Natural killer cell (primary cell): ENCODE data around the gene BRD3. TPM values are rescaled to one million over a fixed set of nuclear protein-coding genes. Genes with fewer than 3 reads are reported as not detected.

ENCODE experiments used
- ATAC-seq, 3 donors: fragments of 150-1000 bp in 2 of 3; fragments of 200-7000 bp in 1 of 3; cut with Tn5 transposase; 1 replicate in 1 of 3; 2 replicates in 2 of 3; pipeline ENCODE4 v1.10.0; 2021; ENCODE audit warnings: mild to moderate bottlenecking in 2 of 3, moderate library complexity in 2 of 3
- DNase-seq, 2 donors: peaks; one replicate each; pipeline versions ENCODE4 v3.0.0 to v3.0.0-alpha.2; 2013 to 2021; ENCODE audit warnings: mixed read lengths in 1 of 2
- H3K27ac ChIP-seq: one replicate; pipeline ENCODE4 v1.5.1; 2013; ENCODE audit warnings: mild to moderate bottlenecking, low read length
- H3K27me3 ChIP-seq: one replicate; pipeline ENCODE4 v1.6.1; 2013; ENCODE audit warnings: low read length; ENCODE audit not compliant: control insufficient read depth, insufficient read depth
- H3K36me3 ChIP-seq: one replicate; pipeline ENCODE4 v1.6.1; 2013; ENCODE audit warnings: low read length; ENCODE audit not compliant: control insufficient read depth, insufficient read depth
- H3K4me1 ChIP-seq: one replicate; pipeline ENCODE4 v1.6.1; 2013; ENCODE audit warnings: low read length; ENCODE audit not compliant: control insufficient read depth, insufficient read depth
- H3K4me3 ChIP-seq: one replicate; pipeline ENCODE4 v1.5.1; 2013; ENCODE audit warnings: low read length
- H3K9me3 ChIP-seq: one replicate; pipeline ENCODE4 v1.6.1; 2013; ENCODE audit warnings: low read length; ENCODE audit not compliant: control insufficient read depth, insufficient read depth
- H3K27ac Mint-ChIP-seq, 2 donors: one replicate each; pipeline ENCODE4 v1.8.0; 2022; ENCODE audit warnings: mild to moderate bottlenecking in 2 of 2, mixed read lengths in 2 of 2, moderate library complexity in 1 of 2
- H3K27me3 Mint-ChIP-seq, 2 donors: one replicate each; pipeline ENCODE4 v1.8.0; 2022; ENCODE audit warnings: low read depth in 2 of 2, mixed read lengths in 2 of 2
- H3K36me3 Mint-ChIP-seq: one replicate; pipeline ENCODE4 v1.8.0; 2022; ENCODE audit warnings: mixed read lengths
- H3K4me1 Mint-ChIP-seq, 2 donors: one replicate each; pipeline ENCODE4 v1.8.0; 2022; ENCODE audit warnings: mixed read lengths in 2 of 2
- H3K4me3 Mint-ChIP-seq: one replicate; pipeline ENCODE4 v1.8.0; 2022; ENCODE audit warnings: mild to moderate bottlenecking, moderate library complexity, mixed read lengths
- H3K9me3 Mint-ChIP-seq, 2 donors: one replicate each; pipeline ENCODE4 v1.8.0; 2022; ENCODE audit warnings: mixed read lengths in 2 of 2
- CTCF ChIP-seq: fragments of 200-600 bp; IDR thresholded peaks from one replicate; pipeline ENCODE4 v1.8.0; 2022; ENCODE audit warnings: antibody characterized with exemption
- WGBS: methylation state at CpG from one replicate; pipeline ENCODE4 v1.1.7; 2013; ENCODE audit warnings: missing lambda C conversion rate; ENCODE audit not compliant: insufficient coverage; 5-methylcytosine and 5-hydroxymethylcytosine counted together
- intact Hi-C: fragments of 100-400 bp; cut with micrococcal nuclease; formaldehyde crosslinking; loops from one replicate; pipeline ENCODE4 v1.14.2; 2022
- total RNA-seq, 4 donors: library from RNA; stranded (reverse); fragments of 120-200 nt in 1 of 4; gene quantifications; one replicate each; pipeline versions ENCODE4 v1.2.3 to v1.2.4, GENCODE V29; 2013 to 2022

Gene BRD3
- total RNA-seq, 3 donors from 2014 or later (not counting 1 experiment from before 2014, with no cell fraction given), result 52.8 to 63.0 (median 52.8) TPM

- DNase-seq (no peak), ATAC-seq (no peak)
- Mint-ChIP-seq H3K4me3 (no peak overlapping the region), H3K27me3 (no peaks in the 10 kb centered on the region), H3K9me3 (no peaks in the 10 kb centered on the region), H3K27ac (no peak overlapping the region), H3K36me3 (no peaks in the 10 kb centered on the region), H3K4me1 (no peaks in the 10 kb centered on the region)
- Histone ChIP-seq H3K27ac (no peak overlapping the region), H3K27me3 (no peaks in the 10 kb centered on the region), H3K9me3 (no peaks in the 10 kb centered on the region), H3K36me3 (no peaks in the 10 kb centered on the region), H3K4me1 (peaks cover 13% of the 10 kb centered on the region), H3K4me3 (no peak overlapping the region)
- WGBS, result 95% methylated on average over 14 of the region's 14 CpGs
- intact Hi-C loops, result no loop called here
- TF ChIP-seq CTCF, result no peak
These were observed 86.3 kb downstream of the BRD3 start for GRCh38 chr9:133981589-133981957.

- Mint-ChIP-seq H3K27me3 (no peaks in the 10 kb centered on the region), H3K4me1 (no peaks in the 10 kb centered on the region), H3K36me3 (no peaks in the 10 kb centered on the region), H3K9me3 (no peaks in the 10 kb centered on the region), H3K4me3 (no peak overlapping the region), H3K27ac (no peak overlapping the region)
- Histone ChIP-seq H3K27me3 (no peaks in the 10 kb centered on the region), H3K4me1 (peaks cover 13% of the 10 kb centered on the region), H3K9me3 (no peaks in the 10 kb centered on the region), H3K27ac (no peak overlapping the region), H3K36me3 (no peaks in the 10 kb centered on the region), H3K4me3 (no peak overlapping the region)
- ATAC-seq (no peak), DNase-seq (no peak)
- TF ChIP-seq CTCF, result no peak
- WGBS, result 89% methylated on average over 25 of the region's 25 CpGs
- intact Hi-C loops, result no loop called here
These were observed 86.8 kb downstream of the BRD3 start for GRCh38 chr9:133980864-133981588.

Other genes starting within 250 kb of the BRD3 start
- gene VAV2, start 75.7 kb downstream of the BRD3 start, total RNA-seq, result 1 to 10 TPM; 3.9 to 5.1 (median 4.8) TPM
- 1 to 10 TPM; 5.5 to 6.8 (median 6.5) TPM for gene BRD3OS, start 42.5 kb downstream of the BRD3 start, total RNA-seq
- 10 to 100 TPM; 12.9 to 18.6 (median 15.9) TPM for gene WDR5, start 68.1 kb upstream of the BRD3 start, total RNA-seq
- 10 to 100 TPM; 26.2 to 30.8 (median 30.2) TPM for gene RNU6ATAC, start 96.5 kb upstream of the BRD3 start, total RNA-seq